AG04449 (cell line): Measurements from ENCODE around the gene NELL1.

Experiments used
- CTCF ChIA-PET: fragments of 350-600 bp; formaldehyde crosslinking; extraction: SDS; loops from one replicate; lab custom pipeline; 2021; ENCODE audit warnings: antibody characterized with exemption; lab: Yijun Ruan, JAX
- POLR2A ChIA-PET: fragments of 400-600, 350-600 bp; formaldehyde crosslinking; extraction: SDS; loops from one replicate; lab custom pipeline; 2020; ENCODE audit warnings: antibody characterized with exemption, inconsistent platforms; lab: Yijun Ruan, JAX
- DNase-seq: peaks from one replicate; pipeline ENCODE4 v3.0.0-alpha.2; 2010; ENCODE audit warnings: low read depth, low spot score
- H3K4me3 ChIP-seq: 2 replicates; pipeline ENCODE4 v1.5.1; 2011; ENCODE audit warnings: low read depth, mild to moderate bottlenecking, control low read depth, low read length
- TF ChIP-seq, protein P1 (sequence below): IDR thresholded peaks from one replicate; pipeline ENCODE4 v1.5.1; 2011; ENCODE audit warnings: mild to moderate bottlenecking, moderate library complexity, low read length, control low read depth, inconsistent platforms; ENCODE audit not compliant: insufficient read depth; ENCODE audit errors: missing control alignments

The NELL1 gene

DNA sequence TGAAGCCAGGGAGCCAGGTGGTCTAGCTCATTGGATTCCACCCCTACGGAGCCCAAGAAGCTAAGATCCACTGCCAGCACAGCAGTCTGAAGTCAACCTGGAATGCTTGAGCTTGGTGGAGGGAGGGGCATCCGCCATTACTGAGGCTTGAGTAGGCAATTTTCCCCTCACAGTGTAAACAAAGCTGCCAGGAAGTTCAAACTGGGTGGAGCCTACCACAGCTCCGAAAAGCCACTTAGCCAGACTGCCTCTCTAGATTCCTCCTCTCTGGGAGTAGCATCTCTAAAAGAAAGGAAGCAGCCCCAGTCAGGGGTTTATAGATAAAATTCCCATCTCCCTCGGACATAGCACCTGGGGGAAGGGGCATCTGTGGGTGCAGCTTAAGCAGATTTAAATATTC is 620.3 kb downstream of the NELL1 start:
- POLR2A ChIA-PET, result no interaction called here
- H3K4me3 ChIP-seq, result no peak overlapping the region
- DNase-seq, result no peak
- TF ChIP-seq, protein P1, sequence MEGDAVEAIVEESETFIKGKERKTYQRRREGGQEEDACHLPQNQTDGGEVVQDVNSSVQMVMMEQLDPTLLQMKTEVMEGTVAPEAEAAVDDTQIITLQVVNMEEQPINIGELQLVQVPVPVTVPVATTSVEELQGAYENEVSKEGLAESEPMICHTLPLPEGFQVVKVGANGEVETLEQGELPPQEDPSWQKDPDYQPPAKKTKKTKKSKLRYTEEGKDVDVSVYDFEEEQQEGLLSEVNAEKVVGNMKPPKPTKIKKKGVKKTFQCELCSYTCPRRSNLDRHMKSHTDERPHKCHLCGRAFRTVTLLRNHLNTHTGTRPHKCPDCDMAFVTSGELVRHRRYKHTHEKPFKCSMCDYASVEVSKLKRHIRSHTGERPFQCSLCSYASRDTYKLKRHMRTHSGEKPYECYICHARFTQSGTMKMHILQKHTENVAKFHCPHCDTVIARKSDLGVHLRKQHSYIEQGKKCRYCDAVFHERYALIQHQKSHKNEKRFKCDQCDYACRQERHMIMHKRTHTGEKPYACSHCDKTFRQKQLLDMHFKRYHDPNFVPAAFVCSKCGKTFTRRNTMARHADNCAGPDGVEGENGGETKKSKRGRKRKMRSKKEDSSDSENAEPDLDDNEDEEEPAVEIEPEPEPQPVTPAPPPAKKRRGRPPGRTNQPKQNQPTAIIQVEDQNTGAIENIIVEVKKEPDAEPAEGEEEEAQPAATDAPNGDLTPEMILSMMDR, result no peak
- CTCF ChIA-PET, result no interaction called here

DNA sequence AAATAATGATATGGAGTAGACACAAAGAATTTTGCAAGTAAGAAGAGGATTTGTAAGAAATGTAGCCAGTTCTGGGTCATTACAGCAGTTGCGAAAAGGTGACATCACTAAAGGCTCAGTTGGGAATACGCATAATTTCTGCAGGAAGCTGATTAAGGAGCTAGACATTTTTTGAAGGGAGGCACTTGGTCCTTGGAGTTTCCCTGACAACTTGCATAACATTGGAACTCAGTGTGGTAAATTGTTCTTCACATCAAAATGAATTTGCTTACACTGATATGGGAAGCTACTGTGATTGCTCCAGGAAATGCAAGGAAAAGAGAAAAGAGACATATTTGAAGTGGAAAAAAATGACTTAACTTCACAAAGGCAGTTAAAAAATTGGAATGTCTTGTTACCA is 626.1 kb downstream of the NELL1 start:
- TF ChIP-seq, protein P1, result no peak
- ChIA-PET POLR2A (no interaction called here), CTCF (no interaction called here)
- H3K4me3 ChIP-seq, result no peak overlapping the region
- DNase-seq, result no peak

DNA sequence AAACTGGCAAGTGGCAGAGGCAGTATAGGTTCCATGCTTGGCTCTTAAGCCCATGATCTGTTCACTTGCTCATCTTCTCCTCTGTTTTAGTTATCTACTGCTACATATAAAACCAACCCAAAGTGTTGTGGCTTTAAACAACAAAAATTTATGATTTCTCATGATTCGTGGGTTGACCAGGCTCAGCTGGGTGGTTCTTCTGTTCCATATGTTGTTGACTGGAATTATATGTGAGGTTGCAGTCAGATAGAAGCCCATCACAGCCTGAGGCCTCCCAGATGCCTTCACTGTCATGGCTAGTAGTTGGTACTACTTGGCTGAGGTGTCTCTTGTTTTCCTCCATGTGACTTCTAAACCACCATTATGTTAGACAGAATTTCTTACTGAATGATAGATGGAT is 632.6 kb downstream of the NELL1 start:
- CTCF ChIA-PET, result no interaction called here
- no peak for DNase-seq

DNA sequence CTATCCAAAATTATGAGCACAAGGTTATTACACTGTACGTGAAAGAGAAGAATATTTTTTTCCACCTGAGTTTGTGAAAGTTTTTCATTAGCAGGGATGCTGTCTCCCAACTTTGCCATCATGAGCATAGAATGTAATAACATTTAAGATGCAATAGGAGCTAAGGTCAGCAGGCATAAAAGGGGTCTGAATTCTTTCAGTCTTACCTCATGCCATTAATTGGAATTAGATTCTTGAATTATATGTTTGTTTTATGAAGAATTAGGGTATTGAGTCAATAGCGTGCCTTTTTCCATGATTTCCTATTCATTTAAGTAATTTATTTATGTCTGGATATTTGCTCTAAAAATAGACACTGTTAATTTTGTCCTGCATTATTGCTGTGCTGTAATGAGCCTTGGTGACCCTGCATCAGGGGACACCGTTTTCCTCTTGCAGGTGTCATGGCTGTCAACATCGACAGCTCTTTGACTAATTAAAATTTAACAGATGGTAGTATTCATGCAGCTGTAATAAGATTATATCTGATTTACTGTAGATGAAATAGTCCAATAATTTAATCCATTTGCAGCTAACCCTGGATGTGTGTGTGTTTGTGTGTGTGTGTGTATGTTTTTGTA is 637.5 kb downstream of the NELL1 start:
- CTCF ChIA-PET, result no interaction called here
- no peak overlapping the region for H3K4me3 ChIP-seq
- POLR2A ChIA-PET, result no interaction called here
- TF ChIP-seq, protein P1, result no peak
- DNase-seq, result no peak

More for the DNA sequence above, 632.6 kb downstream of the NELL1 start:
- TF ChIP-seq, protein P1, result no peak
- POLR2A ChIA-PET, result no interaction called here
- H3K4me3 ChIP-seq, result no peak overlapping the region

DNA sequence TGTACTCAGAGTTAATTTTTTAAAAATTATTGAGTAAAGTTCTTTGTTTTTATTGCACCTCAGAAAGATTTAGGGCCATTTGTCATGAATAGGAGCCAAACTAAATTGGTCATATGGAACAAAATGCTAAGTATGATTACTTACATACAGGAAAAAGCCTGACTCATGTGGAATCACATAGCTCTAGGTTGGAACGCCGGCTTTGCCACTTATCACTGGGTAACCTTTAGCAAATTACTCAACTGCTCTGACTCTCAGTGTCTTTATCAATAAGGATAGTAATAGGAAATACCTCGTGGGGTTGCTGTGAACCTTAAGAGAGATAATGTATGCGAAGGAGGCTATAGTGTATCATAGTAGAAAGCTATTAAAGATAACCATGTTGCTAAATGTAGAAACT is 638.5 kb downstream of the NELL1 start:
- CTCF ChIA-PET, result no interaction called here
- DNase-seq, result no peak
- TF ChIP-seq, protein P1, result no peak
- H3K4me3 ChIP-seq, result no peak overlapping the region
- POLR2A ChIA-PET, result no interaction called here

DNA sequence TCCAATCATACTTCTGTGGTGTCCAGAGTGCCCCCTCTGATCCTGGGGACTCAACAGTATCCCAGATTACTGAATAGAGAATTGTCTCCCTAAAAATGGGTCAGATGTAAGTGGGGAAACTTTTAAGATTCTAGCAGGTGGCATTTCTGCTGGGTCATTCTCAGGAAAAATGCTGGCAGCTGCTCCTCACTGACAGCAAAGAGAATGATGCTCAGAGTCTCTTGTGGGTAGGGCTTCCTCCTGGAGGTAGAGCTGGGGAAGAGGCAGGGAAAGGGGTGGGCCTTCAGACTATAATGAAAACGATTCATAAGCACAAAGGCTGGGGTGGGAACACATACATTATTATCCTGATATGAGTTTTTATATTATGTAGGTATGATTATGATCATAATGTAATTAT is 647.2 kb downstream of the NELL1 start:
- ChIA-PET CTCF (no interaction called here), POLR2A (no interaction called here)
- TF ChIP-seq, protein P1, result no peak
- no peak for DNase-seq
- H3K4me3 ChIP-seq, result no peak overlapping the region
